ENCODE measurements around the gene FBXL7.

The FBXL7 gene

DNA sequence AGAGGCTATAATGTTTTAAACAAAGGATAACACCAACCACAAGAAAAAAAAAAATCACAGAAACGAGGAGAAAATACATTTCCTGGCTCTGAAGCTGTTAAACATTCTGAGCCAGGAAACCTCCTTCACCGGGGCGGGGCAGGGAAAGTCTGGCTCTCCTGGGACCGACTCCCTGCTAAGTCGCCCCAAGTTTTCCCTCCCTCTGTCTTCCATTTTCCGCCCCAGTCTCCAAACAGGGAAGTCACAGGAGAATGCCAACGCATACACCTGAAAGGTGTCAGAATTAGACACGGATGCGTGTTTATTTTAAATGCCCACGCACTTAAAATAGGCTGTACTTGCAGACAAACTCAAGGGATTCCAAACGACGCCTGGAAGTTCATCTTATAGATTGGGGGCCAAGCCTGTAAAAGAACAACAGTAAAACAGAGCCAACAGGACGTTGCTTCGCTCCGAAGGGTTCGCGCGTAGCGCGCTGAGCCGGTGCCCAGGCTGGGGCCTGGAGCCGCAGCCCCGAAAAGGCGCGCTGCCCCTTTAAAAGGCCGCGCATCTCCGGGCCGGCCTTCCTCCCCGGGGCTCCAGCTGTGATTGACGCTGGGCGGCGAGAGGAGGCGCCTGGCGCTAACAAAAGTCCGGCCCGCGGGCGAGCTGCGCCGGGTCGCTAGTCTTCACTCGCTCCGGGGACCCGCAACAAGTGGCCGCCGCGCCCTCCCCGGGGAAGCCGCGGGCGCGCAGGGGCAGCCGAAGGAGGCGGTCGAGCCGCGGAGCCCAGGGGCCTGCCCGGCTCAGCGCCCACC, at the start of gene FBXL7:
Gene FBXL7 (plus strand): TSS at position 653 of the 797 bp plus-strand sequence.
- peak; percentile 39 to 57 for DNase-seq

DNA sequence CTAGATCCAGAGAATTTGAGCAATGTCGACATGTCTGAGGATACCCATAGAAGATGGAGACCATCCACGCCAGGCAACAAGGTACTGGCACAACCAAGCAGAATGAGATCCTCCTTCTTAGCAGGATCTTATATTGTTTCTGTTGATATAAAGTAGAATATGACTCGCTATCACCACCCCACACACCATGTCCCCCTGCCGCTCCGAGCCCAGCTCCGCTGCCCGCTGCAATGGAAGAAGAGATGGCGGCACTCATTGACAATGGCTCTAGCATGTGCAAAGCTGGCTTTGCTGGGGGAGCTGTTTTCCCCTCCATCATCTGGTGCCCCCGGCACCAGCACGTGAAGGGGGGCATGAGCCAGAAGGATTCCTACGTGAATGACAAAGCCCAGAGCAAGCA, 49.5 kb upstream of the FBXL7 start:
- DNase-seq: no peak

DNA sequence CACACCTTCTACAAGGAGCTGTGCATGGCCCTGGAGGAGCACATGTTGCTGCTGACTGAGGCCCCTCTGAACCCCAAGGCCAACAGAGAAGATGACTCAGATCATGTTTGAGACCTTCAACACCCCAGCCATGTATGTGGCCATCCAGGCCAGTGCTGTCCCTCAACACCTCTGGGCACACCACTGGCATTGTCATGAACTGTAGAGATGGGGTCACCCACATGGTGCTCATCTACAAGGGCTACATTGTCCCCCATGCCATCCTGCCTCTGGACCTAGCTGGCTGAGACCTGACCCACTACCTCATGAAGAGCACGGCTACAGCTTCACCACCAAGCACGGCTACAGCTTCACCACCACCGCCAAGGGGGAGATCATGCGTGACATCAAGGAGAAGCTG, 49.0 kb upstream of the FBXL7 start:
- no peak for DNase-seq

DNA sequence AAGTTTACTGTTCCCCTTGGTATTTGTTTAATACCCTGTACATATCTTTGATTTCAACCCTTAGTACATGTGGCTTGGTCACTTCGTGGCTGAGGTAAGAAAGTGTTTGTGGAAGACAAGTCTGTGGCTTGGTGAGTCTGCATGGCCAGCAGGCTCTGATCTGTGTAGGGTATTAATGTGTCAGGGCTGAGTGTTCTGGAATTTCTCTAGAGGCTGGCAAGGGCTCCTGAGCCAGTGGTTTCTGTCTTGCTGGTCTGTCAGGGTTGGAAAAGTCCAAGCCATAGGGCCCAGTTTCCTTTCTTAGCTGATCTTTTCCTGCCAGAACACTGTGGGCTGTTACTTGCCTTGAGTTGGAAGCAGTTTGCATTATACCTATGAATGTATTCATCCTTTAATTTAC, 48.0 kb upstream of the FBXL7 start:
- DNase-seq: no peak

DNA sequence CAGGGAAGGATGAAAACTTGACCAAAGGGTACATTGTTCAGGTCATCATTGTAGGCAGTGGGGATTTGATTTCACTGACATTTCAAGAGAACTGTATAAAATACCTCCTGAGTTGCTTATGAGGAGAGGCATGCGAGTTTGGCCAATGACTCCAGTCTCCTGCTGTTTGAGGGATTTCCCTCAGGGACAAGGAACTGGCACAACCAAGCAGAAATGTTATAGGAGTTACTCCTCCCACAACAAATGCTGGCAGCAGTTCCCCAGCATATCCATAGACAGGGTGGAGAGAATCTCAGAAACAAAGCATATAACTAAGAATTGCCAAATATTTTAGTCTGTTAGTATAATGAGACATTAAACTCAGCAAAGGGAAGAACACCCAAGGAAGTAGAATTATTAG, 47.2 kb upstream of the FBXL7 start:
- no peak for DNase-seq

DNA sequence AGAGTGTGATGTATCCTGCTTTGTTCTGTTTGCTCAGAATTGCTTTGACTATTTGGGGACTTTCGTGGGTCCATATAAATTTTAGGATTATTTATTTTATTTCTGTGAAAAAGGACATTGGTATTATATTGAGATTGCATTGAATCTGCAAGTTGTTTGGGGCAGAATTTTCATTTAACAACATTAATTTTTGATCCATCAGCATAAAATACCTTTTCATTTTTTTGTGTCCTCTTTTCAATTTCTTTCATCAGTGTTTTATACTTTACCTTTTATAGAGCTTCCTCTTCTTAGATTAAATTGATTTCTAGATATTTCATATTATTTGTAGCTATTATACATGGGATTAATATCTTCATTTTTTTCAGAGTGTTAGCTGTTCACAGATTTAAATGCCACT, 40.8 kb upstream of the FBXL7 start:
- no peak for DNase-seq

DNA sequence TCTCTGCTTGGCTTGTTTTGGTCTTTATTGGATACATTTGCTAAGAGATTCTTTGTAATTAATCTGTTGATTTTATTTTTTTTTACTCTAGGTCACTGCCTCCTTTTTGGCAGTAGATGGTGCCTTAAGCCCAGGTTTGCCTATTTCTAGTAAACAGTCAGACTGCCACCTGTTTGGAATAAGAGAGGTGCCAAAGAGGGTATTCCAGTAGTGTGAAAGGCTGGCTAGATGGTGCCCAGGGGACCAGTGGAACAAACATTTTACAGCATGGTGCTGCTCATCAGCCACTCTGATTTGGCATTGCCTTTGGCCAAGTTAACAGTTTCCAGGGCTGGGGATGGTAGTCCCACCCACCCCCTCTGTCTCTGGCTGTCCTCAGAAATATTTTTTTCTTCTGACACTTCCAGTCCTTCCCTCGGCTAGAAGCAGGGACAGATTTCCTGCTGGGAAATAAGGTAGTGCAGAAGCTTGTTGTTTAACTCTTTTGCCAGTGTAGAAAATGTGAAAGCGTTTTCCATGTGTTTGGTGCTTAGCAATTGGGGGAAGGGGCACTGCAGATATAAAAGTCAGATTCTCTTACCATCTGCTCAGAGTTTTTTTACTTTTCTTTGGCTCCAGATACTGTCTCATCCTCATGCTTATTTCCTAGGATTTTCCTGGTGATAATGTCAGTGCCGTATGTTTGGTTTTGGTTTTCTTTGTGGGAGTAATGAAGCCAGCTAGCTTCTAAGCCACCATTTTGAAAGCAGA, 36.6 kb upstream of the FBXL7 start:
- peak in 1 of 2 experiments; percentile 13 for DNase-seq

DNA sequence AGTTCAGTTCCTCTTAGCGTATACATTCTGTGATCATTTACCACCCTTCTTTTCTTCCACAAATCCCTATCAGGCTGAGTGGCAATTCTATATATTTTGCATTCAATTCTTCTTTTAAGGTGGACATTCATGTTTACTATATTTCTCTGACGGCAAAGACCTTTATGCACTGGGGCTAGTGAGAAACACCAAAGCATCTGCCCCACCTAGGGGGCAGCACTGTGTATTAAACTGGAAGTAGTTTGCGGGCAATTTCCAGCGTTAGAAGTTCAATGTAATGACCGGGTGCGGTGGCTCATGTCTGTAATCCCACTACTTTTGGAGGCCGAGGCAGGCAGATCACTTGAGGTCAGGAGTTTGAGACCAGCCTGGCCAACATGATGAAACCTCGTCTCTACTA, 27.9 kb upstream of the FBXL7 start:
- no peak for DNase-seq

DNA sequence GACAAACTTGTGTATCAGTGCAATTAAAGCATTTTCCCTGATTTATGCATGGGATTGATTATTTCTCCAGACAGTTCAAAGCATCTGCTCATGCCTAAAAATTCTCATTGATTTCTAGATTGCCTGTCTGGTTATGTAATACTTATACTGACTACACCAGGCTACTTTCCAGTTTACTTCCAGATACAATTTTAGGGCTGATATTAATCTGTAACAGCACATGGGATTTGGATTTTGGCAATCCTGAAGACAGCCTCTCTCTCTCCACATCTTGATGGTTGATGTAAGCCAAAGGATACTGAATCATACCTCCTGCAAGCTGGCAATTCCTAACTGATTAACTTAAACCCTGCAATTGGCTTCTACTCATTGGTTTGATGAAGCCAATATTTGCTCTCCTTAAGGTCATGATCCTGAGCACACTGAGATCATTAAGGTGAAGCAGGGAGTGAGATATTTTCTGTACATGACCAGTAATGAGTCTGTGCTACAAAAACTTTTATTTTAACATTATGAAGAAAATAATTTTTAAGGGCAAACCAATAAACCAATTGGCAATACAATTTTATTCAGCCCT, 25.7 kb upstream of the FBXL7 start:
- no peak for DNase-seq

DNA sequence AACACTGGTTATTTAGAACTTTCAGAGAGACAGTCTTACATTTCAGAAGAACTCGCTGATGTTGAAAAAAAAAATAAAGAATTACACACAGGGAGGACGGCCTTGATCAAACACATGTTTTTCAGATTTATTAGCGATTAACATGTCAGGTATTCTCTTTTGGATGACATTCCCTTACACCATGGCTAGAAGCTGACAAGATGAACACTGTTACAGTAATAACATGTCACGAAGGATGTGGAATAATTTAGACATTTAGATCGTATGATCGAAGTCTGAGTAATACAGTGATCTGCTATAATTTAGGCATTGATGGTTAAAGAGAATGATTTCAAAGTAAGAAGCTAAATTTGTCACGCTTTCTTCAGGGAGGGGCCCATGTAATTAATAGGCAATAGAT, 24.6 kb upstream of the FBXL7 start:
- DNase-seq: no peak

DNA sequence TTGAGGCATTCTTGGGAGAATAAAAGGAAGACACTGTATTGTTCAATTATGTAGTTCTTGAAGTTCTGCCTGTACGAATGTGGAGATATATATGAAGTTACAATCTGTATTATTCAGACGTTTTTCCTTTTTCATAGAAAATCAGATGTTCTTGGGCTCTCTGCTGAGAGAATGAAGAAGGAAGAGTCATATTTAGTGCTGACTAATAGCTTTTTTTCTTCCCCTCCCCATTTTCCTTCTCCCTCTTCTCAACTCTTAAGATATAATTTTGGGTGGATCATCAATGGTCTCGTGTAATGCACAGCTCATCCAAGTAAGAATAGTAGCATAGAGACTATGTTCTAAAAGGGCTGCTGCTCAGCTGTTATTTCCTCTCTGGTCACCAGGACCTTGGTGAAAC, 23.0 kb upstream of the FBXL7 start:
- no peak for DNase-seq

DNA sequence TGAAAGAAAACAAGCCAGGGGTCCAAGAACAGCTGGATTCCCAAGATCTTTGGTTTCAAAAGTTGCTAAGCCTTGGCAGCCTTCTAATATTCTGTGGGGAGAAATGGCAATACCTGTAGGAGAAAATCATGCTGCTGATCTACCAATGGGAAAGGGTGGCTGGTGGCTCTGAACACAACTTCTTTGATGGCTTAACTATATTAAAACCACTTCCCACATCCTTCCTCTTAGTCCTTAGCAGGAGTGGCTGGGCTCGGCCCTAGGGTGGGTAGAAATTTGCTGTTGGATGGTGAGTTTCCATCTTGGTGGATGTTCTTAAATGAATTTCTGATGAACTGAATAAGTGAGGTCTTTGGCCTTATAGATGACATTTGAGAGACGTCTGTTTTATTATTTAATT, 19.5 kb upstream of the FBXL7 start:
- no peak for DNase-seq

DNA sequence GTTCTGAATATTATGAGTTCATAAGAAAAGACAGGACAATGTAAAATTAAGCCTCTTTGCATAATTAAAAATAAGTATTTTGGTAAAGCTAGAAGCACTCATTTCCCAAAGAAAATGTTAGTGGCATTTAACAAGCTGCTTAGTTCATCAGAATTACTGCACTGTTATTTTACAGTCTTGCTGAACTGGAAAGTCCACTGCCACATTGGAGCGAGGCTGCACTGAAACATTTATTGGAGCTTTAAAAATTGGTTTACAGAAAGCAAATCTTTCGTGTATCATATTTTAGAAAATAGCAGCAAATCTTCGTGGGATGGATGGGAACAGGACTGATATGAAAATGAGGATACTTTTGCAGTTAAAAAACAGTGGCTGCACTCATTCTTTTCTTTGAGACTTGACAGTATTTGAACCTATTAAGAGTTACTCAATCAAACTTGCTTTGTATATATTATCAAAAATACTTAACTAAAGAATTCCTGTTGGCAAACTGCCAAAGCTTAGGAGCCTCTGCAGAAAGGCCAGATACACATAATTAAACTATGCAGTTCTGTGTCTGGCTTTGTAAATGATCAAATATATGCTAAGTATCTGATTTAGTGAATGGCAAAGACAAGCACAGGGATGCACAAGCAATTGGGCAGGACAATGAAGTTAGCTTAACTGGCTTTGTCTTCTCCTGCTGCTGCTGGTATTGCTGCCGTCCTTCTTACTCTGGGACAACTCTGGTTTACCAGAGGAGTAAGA, 16.5 kb upstream of the FBXL7 start:
- DNase-seq: no peak

DNA sequence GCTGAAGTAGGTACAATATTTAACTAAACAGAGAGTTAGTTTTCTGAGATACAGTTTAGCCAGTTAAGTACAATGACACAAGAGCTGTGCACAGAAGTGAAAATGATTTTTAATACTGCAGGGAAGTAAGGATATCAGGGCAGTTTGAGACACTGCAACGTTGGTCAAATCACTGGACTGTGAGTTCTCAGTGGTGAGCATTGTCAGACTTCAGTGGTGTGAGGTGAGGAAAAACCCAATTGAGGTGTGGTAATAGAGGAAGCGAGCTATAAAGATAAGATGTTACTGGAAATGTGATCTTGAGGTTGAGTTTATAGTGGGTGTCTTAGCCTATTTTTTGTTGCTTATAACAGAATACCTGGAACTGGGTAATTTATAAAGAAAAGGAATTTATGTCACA, 12.8 kb upstream of the FBXL7 start:
- no peak for DNase-seq

DNA sequence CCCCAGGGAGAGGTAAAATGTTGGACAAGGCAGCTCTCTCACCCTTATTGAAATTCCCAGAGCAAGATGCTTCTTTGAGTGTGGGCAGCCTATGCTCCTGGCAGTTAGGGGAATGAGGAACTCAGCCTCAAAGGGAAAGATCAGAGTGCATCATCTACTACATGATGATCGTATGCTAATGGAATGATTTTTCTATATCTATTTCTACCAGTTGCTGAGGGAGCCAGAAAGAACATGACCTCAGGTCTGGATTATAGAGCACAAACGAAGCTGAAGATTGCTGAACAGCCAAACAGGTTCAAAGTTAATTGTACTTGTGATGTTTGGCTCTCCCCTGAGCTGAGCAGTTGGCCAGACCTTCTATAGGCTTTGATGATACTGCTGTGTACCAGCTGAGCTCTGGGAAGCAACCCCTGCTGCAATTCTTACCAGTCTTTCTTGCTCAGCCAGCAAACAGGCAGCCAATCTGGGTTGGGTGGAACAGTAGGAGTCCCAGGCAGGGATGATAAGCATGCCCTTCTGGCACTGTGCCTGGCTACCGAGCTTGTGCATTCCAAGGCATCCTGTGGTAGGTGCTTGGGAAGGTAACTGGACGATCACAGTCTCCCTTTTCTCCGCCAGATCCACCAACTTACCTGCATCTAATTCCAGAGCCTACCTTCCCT, 10.3 kb upstream of the FBXL7 start:
- DNase-seq: no peak

DNA sequence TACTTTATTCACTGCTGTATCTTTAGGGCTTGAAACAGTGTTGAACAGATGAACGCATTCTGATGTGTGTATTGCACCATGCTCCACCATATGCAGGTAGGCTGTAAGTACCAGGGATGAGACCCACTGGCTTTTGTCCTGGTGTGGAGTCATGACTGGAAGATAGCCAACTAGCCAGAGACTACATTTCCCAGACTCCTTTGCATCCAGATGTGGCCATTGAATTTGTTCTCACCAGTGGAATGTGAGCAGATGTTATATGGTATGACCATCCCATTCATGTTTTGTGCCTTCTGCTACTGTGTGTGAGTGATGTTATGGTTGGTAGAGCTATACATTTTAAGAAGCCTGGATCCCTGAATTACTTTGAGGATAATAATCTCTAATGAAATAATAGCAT, 7.4 kb upstream of the FBXL7 start:
- no peak for DNase-seq

DNA sequence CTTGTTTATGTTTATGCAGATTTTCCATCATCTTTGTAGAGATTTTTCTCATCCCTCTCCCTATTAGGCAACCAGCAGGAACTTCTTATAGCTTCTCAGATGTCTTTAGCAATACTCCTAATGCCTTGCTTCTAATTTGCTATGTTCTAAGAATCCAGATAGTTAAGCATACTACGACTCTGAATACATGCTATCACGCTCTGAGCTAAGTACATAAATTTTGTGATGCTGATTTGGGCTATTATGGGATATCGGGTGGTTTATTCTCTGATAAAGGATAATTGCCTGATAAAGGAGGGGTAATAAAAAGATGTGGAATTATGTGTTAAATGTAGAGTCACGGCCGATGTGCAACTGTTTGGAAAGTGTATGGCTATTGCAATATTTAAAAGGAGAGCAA, 6.5 kb upstream of the FBXL7 start:
- no peak for DNase-seq

DNA sequence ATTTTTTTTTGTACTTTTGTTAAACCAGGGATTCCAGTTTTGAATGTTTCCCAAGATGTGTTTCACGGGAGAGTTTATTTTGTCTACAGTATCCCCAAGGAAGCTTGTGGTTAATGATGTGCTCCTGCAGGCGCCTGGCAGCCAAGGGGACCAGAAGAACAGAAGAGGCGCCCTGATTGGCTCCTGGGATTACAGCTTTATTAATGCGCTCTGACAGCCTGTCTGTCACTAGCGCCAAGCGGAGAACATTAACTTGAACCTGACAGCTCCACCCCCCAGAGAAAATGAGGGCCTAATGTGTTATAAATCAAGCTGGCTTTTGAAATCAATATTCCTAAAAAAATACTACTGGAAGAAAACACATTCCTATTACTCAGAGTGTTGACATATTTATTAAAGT, 5.0 kb upstream of the FBXL7 start:
- no peak for DNase-seq

DNA sequence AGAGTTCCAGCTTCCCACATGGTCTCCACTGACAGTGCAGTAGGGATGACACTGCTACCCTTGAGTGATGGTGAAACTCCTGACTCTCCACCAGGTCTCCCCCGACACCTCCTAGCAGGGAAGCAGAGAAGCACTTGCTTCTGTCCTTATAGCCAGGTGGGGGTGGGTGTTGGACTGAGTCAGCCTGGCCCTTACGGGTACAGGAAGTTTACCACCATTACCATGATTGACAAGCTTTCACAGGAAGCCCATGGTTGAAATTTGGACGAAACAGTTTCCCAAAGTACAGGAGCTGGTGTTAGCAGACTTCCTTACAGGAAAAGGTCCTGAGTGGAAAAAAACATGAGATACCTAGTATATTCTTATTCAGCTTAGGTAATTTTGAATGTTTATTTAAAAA, 3.1 kb upstream of the FBXL7 start:
- no peak for DNase-seq

DNA sequence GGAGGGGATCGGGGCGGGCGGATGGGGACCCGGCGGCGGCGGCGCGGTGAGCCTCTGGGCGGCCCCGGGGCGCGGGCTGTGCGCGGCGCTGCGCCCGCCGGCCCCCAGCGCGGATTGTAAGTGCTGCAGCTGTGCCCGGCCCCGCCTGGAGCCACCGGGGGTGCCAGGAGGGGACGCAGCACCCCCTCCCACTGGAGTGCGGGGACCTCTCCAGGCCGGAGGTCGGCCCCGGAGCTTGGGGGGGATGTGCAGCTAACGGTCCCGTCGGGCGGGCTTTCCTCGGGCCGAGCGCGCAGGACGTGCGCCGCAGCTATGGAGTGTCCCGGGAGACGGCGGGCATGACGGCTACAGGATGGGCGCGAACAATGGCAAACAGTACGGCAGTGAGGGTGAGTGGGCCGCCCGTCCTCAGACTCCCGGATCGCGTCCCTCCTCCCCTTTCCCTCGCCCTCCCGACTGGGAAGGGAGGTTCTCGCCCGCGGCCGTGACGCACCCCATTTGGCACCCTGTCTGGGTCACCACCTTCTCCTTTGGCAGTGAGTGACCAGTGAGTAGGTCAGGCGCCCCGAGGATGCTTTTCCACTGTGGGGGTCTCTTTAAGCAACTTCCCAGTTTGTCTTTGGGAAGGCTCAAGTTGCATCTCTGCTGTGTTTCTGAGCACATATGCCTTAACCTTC, 483 bp downstream of the FBXL7 start:
- DNase-seq: no peak

DNA sequence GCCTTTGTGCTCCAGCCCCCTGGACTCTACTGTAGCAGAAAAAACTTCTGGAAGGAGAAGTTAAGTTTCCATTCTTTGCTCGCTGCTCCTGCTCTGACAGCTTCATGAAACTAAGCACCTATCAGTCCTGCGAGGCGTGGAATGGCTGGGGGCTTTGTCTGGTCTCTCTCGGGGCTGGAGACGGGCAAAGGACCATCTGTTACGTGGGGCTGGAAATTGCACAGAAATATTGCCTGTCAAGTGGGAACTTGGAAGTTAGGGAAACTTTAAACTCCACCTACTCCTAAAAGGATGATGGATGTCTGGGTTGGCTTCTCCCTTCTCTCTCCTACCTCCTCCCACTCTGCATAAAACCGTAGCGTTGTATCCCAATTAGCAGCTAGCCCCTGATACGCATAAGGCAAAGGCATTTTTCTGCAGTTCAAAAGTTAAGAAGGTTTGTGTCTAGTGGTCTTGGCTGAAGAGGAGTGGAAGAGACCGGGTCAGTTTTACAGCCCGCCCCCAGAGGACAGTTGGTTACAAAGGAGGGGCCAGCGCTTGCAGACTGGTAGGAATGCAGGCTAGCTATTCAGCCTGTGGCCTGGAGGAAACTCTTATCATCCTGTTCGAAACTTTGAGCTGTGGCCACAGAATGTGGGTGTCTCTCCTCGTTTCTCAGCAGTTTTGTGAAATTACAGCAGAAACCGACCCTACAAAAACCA, 1.3 kb downstream of the FBXL7 start:
- no peak for DNase-seq

DNA sequence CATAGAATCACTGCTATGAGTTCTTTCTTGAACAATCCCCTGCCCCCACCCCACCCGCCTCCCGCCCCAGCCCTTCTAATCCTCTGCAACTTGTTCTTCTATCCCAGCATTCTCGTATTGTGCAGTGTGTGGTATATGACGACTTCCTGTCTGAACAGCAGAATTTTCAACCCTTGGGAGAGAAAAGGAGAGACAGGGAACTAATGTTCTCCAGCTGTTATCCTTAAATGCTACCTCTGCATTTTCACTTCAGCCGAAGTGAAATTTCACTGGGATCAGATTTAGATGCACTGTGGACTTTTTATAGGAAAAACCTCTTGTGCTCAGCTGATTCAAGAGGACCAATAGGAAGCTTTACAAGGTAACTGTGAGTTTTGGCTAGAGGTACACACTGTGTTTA, 2.2 kb downstream of the FBXL7 start:
- no peak for DNase-seq
